HG03432 (cell line): ENCODE measurements around the gene FAM187B.

ENCODE experiments used
- ATAC-seq: cut with Tn5 transposase; IDR thresholded peaks from one replicate; pipeline ENCODE4 v1.9.1; 2021; ENCODE audit warnings: mild to moderate bottlenecking, moderate library complexity; ENCODE audit not compliant: unreplicated experiment

FAM187B gene

DNA sequence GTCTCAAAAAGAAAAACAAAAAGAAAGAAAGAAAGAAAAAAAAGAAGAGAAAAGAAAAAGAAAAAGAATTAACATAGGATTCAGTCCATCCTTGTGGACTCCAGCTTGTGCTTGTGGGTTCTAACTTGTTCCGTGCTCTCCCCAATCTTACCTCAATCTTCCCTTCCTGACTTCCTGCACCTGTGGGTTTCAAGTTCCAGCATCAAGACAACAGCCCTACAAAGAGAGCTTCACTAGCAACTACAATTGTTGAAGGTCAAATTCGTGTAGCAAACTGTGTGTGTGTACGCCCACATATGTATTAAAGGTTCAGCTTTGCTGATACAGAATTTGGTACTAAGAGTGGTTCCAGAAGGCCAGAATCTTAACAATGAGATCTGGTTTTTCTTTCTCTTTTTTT lies 48.7 kb downstream of the FAM187B start:
- no peak for ATAC-seq

DNA sequence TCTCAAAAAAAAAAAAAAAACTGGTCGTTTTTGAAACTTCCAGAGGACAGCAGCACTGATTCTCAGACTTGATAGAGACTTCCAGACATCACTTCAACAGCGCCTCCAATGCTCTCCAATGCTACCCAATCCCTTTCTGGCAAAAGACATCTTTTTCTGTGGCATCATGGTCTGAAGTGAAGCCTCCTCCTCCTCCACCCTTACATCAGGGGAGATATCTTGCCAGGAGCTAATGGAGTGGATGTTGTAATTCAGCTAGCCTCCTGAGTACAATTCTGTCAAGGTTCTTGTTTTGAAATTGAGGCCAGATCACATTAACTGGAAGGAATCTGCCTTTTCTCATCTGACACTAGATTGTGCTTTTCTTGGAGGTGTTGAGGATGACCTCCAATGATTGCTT lies 49.8 kb downstream of the FAM187B start:
- no peak for ATAC-seq

DNA sequence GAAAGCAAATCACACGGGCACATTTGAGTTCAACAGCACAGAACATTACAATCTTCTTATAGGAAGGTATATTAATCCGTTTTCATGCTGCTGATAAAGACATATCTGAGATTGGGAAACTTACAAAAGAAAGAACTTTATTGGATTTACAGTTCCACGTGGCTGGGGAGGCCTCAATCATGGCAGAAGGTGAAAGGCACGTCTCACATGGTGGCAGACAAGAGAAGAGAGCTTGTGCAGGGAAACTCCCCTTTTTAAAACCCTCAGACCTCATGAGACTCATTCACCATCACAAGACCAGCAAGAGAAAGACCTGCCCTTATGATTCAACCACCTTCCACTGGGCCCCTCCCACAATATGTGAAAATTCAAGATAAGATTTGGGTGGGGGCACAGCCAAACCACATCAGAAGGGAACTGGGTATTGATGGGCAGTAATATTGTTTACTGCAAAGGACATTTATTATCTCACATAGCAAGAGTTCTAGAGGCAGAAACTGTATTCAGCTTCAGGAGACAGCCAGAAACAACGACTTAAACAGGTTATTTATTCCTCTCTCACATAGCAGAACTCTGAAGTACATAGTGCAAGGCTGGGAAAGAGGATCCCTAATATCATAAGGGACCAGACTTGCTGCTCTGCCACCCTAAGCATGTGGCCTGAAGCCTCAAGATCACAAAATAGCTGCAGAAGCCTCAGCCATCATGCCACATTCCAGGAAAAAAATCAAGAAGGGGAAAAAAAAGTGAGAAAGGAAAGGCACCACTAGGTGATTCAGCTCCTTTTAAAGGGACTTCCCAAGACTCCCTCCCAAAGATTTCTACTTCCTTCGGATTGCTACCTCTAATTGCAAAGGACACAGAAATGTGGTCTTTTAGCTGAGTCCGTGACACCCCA lies 50.9 kb downstream of the FAM187B start:
- ATAC-seq = no peak

DNA sequence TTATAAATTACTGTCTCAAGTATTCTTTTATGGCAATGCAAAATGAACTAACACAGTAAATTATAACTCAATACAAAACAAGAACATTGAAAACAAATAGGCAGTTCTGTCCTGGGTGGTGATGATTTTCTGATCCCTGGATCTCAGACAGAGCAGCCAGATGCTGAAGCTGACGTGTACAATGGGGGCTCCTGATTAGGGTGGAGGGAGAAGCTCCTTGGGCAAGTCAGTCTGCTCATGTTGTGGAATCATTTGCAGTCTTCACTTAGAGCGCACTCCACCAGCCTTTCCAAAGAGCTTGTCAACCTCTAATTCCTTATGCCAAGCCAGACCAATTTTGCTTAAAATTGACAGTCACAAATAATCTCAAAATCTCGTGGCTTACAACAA lies 52.4 kb downstream of the FAM187B start:
- no peak for ATAC-seq
